OCI-LY1 (cell line): ENCODE measurements around the gene BNIP5.

Experiments
- H2AFZ ChIP-seq: fragments of 200-600 bp; sonication (generic), shearing (Covaris generic); 2 replicates; pipeline ENCODE4 v1.6.0; 2014; ENCODE audit warnings: antibody characterized with exemption, mild to moderate bottlenecking, low read length
- H3F3A ChIP-seq: fragments of 200-600 bp; sonication (generic), shearing (Covaris generic); 2 replicates; pipeline ENCODE4 v1.6.0; 2014; ENCODE audit warnings: mild to moderate bottlenecking, antibody characterized with exemption, low read length, moderate library complexity; ENCODE audit not compliant: insufficient read depth
- H3K27ac ChIP-seq: fragments of 200-600 bp; sonication (generic); 2 replicates; pipeline ENCODE4 v1.5.1; 2014; ENCODE audit warnings: low read length, mixed run types, mild to moderate bottlenecking, low read depth; ENCODE audit not compliant: poor library complexity, severe bottlenecking
- H3K27me3 ChIP-seq: fragments of 200-600 bp; sonication (generic); 2 replicates; pipeline ENCODE4 v1.6.0; 2014; ENCODE audit warnings: antibody characterized with exemption, mild to moderate bottlenecking, low read length, moderate library complexity; ENCODE audit not compliant: insufficient read depth
- H3K36me3 ChIP-seq: fragments of 200-600 bp; sonication (generic); 2 replicates; pipeline ENCODE4 v1.6.1; 2014; ENCODE audit warnings: mild to moderate bottlenecking, antibody characterized with exemption, low read length, moderate library complexity, mixed read lengths; ENCODE audit not compliant: insufficient read depth
- H3K4me1 ChIP-seq: fragments of 200-600 bp; sonication (generic); 2 replicates; pipeline ENCODE4 v1.5.1; 2014; ENCODE audit warnings: mild to moderate bottlenecking, low read length, moderate library complexity; ENCODE audit not compliant: insufficient read depth, severe bottlenecking
- H3K4me2 ChIP-seq: fragments of 200-600 bp; sonication (generic), shearing (Covaris generic); 2 replicates; pipeline ENCODE4 v1.6.1; 2014; ENCODE audit warnings: low read length
- H3K4me3 ChIP-seq: fragments of 200-600 bp; sonication (generic); 2 replicates; pipeline ENCODE4 v1.5.1; 2014; ENCODE audit warnings: low read length, low read depth, mild to moderate bottlenecking, mixed read lengths; ENCODE audit not compliant: poor library complexity, severe bottlenecking
- H3K79me2 ChIP-seq: fragments of 200-600 bp; shearing (Covaris generic); 2 replicates; pipeline ENCODE4 v1.6.1; 2016; ENCODE audit warnings: mixed run types, low read length, mixed read lengths; ENCODE audit not compliant: insufficient read depth
- H3K9ac ChIP-seq: fragments of 200-600 bp; sonication (generic), shearing (Covaris generic); 2 replicates; pipeline ENCODE4 v1.6.1; 2014; ENCODE audit warnings: mild to moderate bottlenecking, low read length, mixed read lengths
- H3K9me2 ChIP-seq: fragments of 200-600 bp; sonication (generic), shearing (Covaris generic); 2 replicates; pipeline ENCODE4 v1.6.1; 2014; ENCODE audit warnings: low read depth, mild to moderate bottlenecking, low read length, mixed read lengths
- H3K9me3 ChIP-seq: fragments of 200-600 bp; shearing (Covaris generic); 2 replicates; pipeline ENCODE4 v1.6.1; 2014; ENCODE audit warnings: low read length, mixed read lengths
- H4K20me1 ChIP-seq: fragments of 200-600 bp; sonication (generic), shearing (Covaris generic); 2 replicates; pipeline ENCODE4 v1.6.0; 2016; ENCODE audit warnings: mild to moderate bottlenecking, low read length; ENCODE audit not compliant: insufficient read depth
- CTCF ChIP-seq: fragments of 200-600 bp; sonication (generic), shearing (Covaris generic); IDR thresholded peaks from 2 replicates; pipeline ENCODE4 v1.5.1; 2017; ENCODE audit warnings: mild to moderate bottlenecking, antibody characterized with exemption, low read length, moderate library complexity, mixed read lengths
- EZH2 ChIP-seq: fragments of 200-600 bp; sonication (generic), shearing (Covaris generic); IDR thresholded peaks from 2 replicates; pipeline ENCODE4 v1.8.0; 2017; ENCODE audit warnings: borderline replicate concordance, mixed run types, mild to moderate bottlenecking, antibody characterized with exemption, low read length, moderate library complexity, mixed read lengths

The BNIP5 gene

GRCh38 chr6:36334832-36335459 lies 1.7 kb downstream of the BNIP5 start:
- Histone ChIP-seq H3K9me2 (no peaks in the 10 kb centered on the region), H3K4me2 (no peak overlapping the region), H3K4me1 (no peaks in the 10 kb centered on the region), H3K79me2 (no peaks in the 10 kb centered on the region), H3K4me3 (no peak overlapping the region), H3K9ac (no peak overlapping the region), H3K9me3 (no peaks in the 10 kb centered on the region), H3K27me3 (peaks cover 3% of the 10 kb centered on the region), H3F3A (no peaks in the 10 kb centered on the region), H3K36me3 (no peaks in the 10 kb centered on the region), H4K20me1 (no peaks in the 10 kb centered on the region), H2AFZ (no peak overlapping the region), H3K27ac (no peak overlapping the region)
- TF ChIP-seq CTCF (no peak), EZH2 (no peak)

- Histone ChIP-seq H3K4me2 (no peak overlapping the region), H3K9ac (no peak overlapping the region), H4K20me1 (no peaks in the 10 kb centered on the region), H3K9me3 (no peaks in the 10 kb centered on the region), H3K9me2 (no peaks in the 10 kb centered on the region), H3K4me1 (no peaks in the 10 kb centered on the region), H2AFZ (no peak overlapping the region), H3K27ac (no peak overlapping the region), H3K27me3 (peaks cover 5% of the 10 kb centered on the region), H3K36me3 (no peaks in the 10 kb centered on the region), H3K79me2 (no peaks in the 10 kb centered on the region), H3F3A (no peaks in the 10 kb centered on the region), H3K4me3 (no peak overlapping the region)
- TF ChIP-seq CTCF (no peak), EZH2 (no peak)
Observed at GRCh38 chr6:36333931-36334725, 2.6 kb downstream of the BNIP5 start.

GRCh38 chr6:36333171-36333895 lies 3.4 kb downstream of the BNIP5 start:
- Histone ChIP-seq H3K9me2 (no peaks in the 10 kb centered on the region), H3F3A (no peaks in the 10 kb centered on the region), H3K4me3 (no peak overlapping the region), H3K36me3 (no peaks in the 10 kb centered on the region), H4K20me1 (no peaks in the 10 kb centered on the region), H3K4me1 (no peaks in the 10 kb centered on the region), H3K27ac (no peak overlapping the region), H3K9ac (no peak overlapping the region), H3K9me3 (no peaks in the 10 kb centered on the region), H3K27me3 (peaks cover 5% of the 10 kb centered on the region), H3K4me2 (no peak overlapping the region), H3K79me2 (no peaks in the 10 kb centered on the region), H2AFZ (no peak overlapping the region)
- TF ChIP-seq EZH2: no peak
- TF ChIP-seq CTCF: no peak
